K562 (cell line): ENCODE results near the gene GPATCH4. TPM values are rescaled to one million over a fixed set of nuclear protein-coding genes. Genes with fewer than 3 reads are reported as not detected.

Experiments
- CHD7 ChIP-seq: fragments of 200-600 bp; sonication (generic); IDR thresholded peaks from one replicate; pipeline ENCODE4 v1.6.1; 2012; ENCODE audit warnings: mild to moderate bottlenecking, low read depth, low read length, inconsistent platforms
- E2F3 ChIP-seq: fragments of 250-450 bp; sonication (Bioruptor Pico); IDR thresholded peaks from 2 replicates; pipeline ENCODE4 v1.4.0; 2020; ENCODE audit warnings: mild to moderate bottlenecking
- MLLT1 ChIP-seq, 2 experiments: fragments of 450-650 bp; IDR thresholded peaks; 2 replicates each; pipeline ENCODE4 v1.6.1; 2016
- POLR2A ChIP-seq: fragments of 450-650 bp; conservative IDR thresholded peaks from 2 replicates; pipeline ENCODE4 v1.6.1; 2016
- POLR2AphosphoS2 ChIP-seq: IDR thresholded peaks from 2 replicates; pipeline ENCODE4 v1.6.1; 2012; ENCODE audit warnings: low read length, improper control_type of control experiment
- RNF2 ChIP-seq: sonication (generic); IDR thresholded peaks from 2 replicates; pipeline ENCODE4 v1.6.1; 2016
- SMAD4 ChIP-seq: fragments of 250-450 bp; sonication (Bioruptor Pico); conservative IDR thresholded peaks from 2 replicates; pipeline ENCODE4 v1.8.0; 2021; ENCODE audit warnings: inconsistent platforms, mild to moderate bottlenecking, moderate library complexity
- SRSF3 ChIP-seq: fragments of 200-400 bp; formaldehyde crosslinking; IDR thresholded peaks from 2 replicates; pipeline ENCODE4 v1.6.1; 2016; ENCODE audit warnings: mild to moderate bottlenecking, low read length, moderate library complexity; ENCODE audit not compliant: insufficient read depth
- STAG1 ChIP-seq: sonication (generic); formaldehyde crosslinking; IDR thresholded peaks from 2 replicates; pipeline ENCODE4 v1.5.0; 2020; ENCODE audit warnings: missing genetic modification reagents, borderline replicate concordance
- TAF9B ChIP-seq: fragments of 450-650 bp; IDR thresholded peaks from 2 replicates; pipeline ENCODE4 v1.6.1; 2018; ENCODE audit warnings: mild to moderate bottlenecking; ENCODE audit not compliant: partially characterized antibody
- ZNF518B ChIP-seq: fragments of 250-450 bp; sonication (Bioruptor Pico); IDR thresholded peaks from 2 replicates; pipeline ENCODE4 v1.5.0; 2021; ENCODE audit warnings: mild to moderate bottlenecking, moderate library complexity
- polyA plus RNA-seq, 8 experiments: library from polyadenylated mRNA; depleted of rRNA in 4 of 8; stranded (reverse) in 5 of 8; unstranded in 3 of 8; fragments of >200 nt; fragmentation: Nextera tagmentation in 2 of 8; fragmentation: Illumina TruSeq in 1 of 8; extraction: Ambion mirVana in 2 of 8; extraction: Trizol in 1 of 8; gene quantifications; 2 replicates each; pipeline versions ENCODE4 v1.2.1 to v1.2.3, GENCODE V29; 2011 to 2014; ENCODE audit warnings: inconsistent platforms in 1 of 8, missing spikeins in 1 of 8
- total RNA-seq, 7 experiments: library from RNA; depleted of rRNA in 6 of 7; stranded (reverse); fragments of >200 nt in 6 of 7; fragmentation: Illumina TruSeq in 2 of 7; extraction: Trizol in 2 of 7; gene quantifications; 2 replicates each; pipeline versions ENCODE4 v1.2.1 to v1.2.3, GENCODE V29; 2011 to 2021; ENCODE audit warnings: low replicate concordance in 1 of 7

GPATCH4 gene
- total and polyA plus RNA-seq, 9 of the 15 experiments (the other 6 are each of a cell fraction or from before 2014, with no cell fraction given) = 43.7 to 105 (median 76.5) TPM

- TF ChIP-seq CHD7 = no peak
- TF ChIP-seq STAG1 (CRISPR knock-in tag) = no peak
- TF ChIP-seq ZNF518B (CRISPR knock-in tag) = no peak
- no peak for TF ChIP-seq SRSF3
- peak; percentile 68 for TF ChIP-seq POLR2A
- no peak for TF ChIP-seq SMAD4 (CRISPR knock-in tag)
- TF ChIP-seq RNF2 = no peak
- no peak for TF ChIP-seq E2F3 (CRISPR knock-in tag)
- TF ChIP-seq POLR2AphosphoS2 = peak; percentile 10; the same call in 1 of the 2 replicates
- TF ChIP-seq TAF9B = no peak
- no peak for TF ChIP-seq MLLT1 (IDR thresholded peaks at IDR 0.05)
These were observed 8.9 kb downstream of the GPATCH4 start (continued) for GRCh38 chr1:156592158-156592909.
